Measurements from ENCODE around the gene NPFF. TPM values are rescaled to one million over a fixed set of nuclear protein-coding genes. Genes with fewer than 3 reads are reported as not detected.

The NPFF gene
- total RNA-seq, 2 donors from 2014 or later, result not detected

DNA sequence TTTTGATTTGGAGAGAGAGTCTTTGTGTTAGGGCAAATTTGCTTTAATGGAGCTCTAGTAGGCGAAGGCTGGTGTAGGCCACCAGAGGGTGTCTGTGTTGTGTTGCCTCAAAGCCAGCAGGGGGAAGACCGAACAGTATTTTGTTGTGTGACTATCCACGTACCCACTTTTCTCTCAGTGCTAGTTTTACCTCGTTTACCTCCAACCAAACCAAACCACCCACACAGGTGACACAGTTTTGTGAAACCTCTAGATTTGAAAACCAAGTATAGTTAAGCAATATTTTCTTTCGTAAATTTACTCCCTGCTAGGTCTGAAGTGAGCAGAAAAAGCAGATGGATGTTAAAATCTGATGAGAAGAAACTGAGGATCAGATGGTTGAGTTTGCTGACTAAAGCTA, 36.3 kb upstream of the NPFF start:
- Histone ChIP-seq H3K27ac (peak overlapping the region in 3 of 4 donors; percentile 25 to 55 (median 43)), H3K9me3 (no peaks in the 10 kb centered on the region), H3K4me3 (no peak overlapping the region), H3K4me1 (peaks cover 18% of the 10 kb centered on the region), H3K36me3 (replicated peaks in 1 of 2; ENCODE audit: insufficient read depth in 1 of 2, low read depth in 2 of 2) (peaks cover 0 to 15% of the 10 kb centered on the region in 2 donors), H3K27me3 (no peaks in the 10 kb centered on the region)
- TF ChIP-seq POLR2A (IDR thresholded peaks at IDR 0.05), result no peak
- TF ChIP-seq, protein P1, sequence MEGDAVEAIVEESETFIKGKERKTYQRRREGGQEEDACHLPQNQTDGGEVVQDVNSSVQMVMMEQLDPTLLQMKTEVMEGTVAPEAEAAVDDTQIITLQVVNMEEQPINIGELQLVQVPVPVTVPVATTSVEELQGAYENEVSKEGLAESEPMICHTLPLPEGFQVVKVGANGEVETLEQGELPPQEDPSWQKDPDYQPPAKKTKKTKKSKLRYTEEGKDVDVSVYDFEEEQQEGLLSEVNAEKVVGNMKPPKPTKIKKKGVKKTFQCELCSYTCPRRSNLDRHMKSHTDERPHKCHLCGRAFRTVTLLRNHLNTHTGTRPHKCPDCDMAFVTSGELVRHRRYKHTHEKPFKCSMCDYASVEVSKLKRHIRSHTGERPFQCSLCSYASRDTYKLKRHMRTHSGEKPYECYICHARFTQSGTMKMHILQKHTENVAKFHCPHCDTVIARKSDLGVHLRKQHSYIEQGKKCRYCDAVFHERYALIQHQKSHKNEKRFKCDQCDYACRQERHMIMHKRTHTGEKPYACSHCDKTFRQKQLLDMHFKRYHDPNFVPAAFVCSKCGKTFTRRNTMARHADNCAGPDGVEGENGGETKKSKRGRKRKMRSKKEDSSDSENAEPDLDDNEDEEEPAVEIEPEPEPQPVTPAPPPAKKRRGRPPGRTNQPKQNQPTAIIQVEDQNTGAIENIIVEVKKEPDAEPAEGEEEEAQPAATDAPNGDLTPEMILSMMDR (IDR thresholded peaks at IDR 0.05), result peak; percentile 37 to 97 (median 76)
- ATAC-seq (peak; percentile 76), DNase-seq (peak; percentile 45 to 70 (median 58))
- intact Hi-C loops (cut with DNase I), result loop anchor here (10.0 kb wide), 1 partner anchor 131 kb away; the partner anchor contains the start of gene ATP5MC2
- WGBS, 2 donors, result 23 to 39% methylated on average over 5 of the region's 5 CpGs

DNA sequence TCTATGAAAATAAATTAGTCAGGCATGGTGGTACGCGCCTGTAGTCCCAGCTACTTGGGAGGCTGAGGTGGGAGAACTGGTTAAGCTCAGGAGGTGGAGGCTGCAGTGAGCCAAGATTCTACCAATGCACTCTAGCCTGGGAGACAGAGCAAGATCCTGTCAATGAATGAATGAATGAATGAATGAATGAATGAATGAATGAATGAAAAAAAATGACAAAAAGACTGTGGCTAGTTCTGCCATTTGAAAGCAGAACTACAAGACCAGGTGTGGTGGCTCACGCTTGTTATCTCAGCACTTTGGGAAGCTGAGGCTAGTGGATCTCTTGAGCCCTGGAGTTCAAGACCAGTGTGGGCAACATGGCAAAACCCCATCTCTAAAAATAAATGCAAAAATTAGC, 32.2 kb upstream of the NPFF start:
- Histone ChIP-seq H3K27ac (peak overlapping the region; percentile 33 to 81 (median 76)), H3K4me1 (peaks cover 34% of the 10 kb centered on the region), H3K9me3 (no peaks in the 10 kb centered on the region), H3K4me3 (no peak overlapping the region), H3K27me3 (no peaks in the 10 kb centered on the region), H3K36me3 (replicated peaks in 1 of 2; ENCODE audit: insufficient read depth in 1 of 2, low read depth in 2 of 2) (peaks cover 0 to 21% of the 10 kb centered on the region in 2 donors)
- ATAC-seq, result no peak
- WGBS, 2 donors, result 92 to 100% methylated on average over 3 of the region's 3 CpGs
- DNase-seq, result no peak
- TF ChIP-seq POLR2A (IDR thresholded peaks at IDR 0.05), result no peak
- TF ChIP-seq, protein P1 (IDR thresholded peaks at IDR 0.05), result no peak
- intact Hi-C loops (cut with DNase I), result no loop called here

DNA sequence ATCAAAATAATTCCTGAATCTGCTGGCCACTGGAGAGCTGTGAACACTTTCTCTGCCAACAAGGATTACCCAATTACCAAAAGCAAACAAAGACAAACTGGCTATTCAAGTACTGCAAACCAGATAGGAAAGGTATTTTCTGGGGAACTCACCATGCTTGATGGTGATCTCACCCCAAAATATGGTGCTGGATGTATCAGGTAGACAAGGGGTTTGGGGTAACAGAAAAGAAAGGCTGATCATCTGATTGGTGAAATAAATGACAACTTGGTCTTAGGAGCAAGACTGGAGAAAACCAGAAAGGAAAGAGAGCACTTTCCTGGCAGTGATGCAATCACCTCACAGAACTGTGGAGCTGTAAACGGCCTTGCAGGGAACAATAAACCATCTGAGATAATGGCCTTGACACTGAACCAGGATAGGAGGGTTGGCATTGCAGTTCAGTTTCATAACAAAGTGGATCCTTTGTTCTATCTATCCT, 31.0 kb upstream of the NPFF start:
- Histone ChIP-seq H3K27ac (peak overlapping the region; percentile 33 to 81 (median 76)), H3K9me3 (no peaks in the 10 kb centered on the region), H3K27me3 (no peaks in the 10 kb centered on the region), H3K36me3 (replicated peaks in 1 of 2; ENCODE audit: insufficient read depth in 1 of 2, low read depth in 2 of 2) (peaks cover 8 to 31% of the 10 kb centered on the region in 2 donors), H3K4me1 (peaks cover 30% of the 10 kb centered on the region), H3K4me3 (no peak overlapping the region)
- peak in 1 of 3 donors; percentile 7 for TF ChIP-seq POLR2A (IDR thresholded peaks at IDR 0.05)
- TF ChIP-seq, protein P1 (IDR thresholded peaks at IDR 0.05), result peak in 1 of 7 experiments; percentile 7
- peak; percentile 94 for ATAC-seq
- 0 to 4% methylated on average over 1 of the region's 1 CpG for WGBS, 2 donors
- intact Hi-C loops (cut with DNase I), result no loop called here
- peak; percentile 28 to 61 (median 33) for DNase-seq

DNA sequence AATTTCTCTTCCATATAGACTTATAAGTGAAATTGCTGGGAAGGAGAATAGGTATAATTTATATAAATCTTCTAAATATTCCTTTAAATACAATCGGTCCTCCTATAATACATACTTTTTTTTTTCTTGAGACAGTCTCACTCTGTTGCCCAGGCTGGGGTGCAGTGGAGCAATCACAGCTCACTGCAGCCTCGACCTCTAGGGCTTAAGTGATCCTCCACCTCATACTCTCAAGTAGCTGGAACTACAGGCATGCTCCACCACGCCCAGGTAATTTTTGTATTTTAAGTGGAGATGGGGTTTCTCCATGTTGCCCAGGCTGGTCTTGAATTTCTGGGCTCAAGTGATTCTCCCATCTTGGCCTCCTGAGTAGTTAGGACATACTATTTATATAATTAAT, 29.7 kb upstream of the NPFF start:
- Histone ChIP-seq H3K9me3 (no peaks in the 10 kb centered on the region), H3K27me3 (no peaks in the 10 kb centered on the region), H3K36me3 (replicated peaks in 1 of 2; ENCODE audit: insufficient read depth in 1 of 2, low read depth in 2 of 2) (peaks cover 11 to 32% of the 10 kb centered on the region in 2 donors), H3K27ac (peak overlapping the region in 1 of 4 donors; percentile 81), H3K4me1 (peaks cover 42% of the 10 kb centered on the region), H3K4me3 (no peak overlapping the region)
- no peak for ATAC-seq
- intact Hi-C loops (cut with DNase I), result no loop called here
- TF ChIP-seq, protein P1 (IDR thresholded peaks at IDR 0.05), result no peak
- no peak for TF ChIP-seq POLR2A (IDR thresholded peaks at IDR 0.05)
- no peak for DNase-seq
- WGBS, 2 donors, result 91 to 92% methylated on average over 3 of the region's 3 CpGs

DNA sequence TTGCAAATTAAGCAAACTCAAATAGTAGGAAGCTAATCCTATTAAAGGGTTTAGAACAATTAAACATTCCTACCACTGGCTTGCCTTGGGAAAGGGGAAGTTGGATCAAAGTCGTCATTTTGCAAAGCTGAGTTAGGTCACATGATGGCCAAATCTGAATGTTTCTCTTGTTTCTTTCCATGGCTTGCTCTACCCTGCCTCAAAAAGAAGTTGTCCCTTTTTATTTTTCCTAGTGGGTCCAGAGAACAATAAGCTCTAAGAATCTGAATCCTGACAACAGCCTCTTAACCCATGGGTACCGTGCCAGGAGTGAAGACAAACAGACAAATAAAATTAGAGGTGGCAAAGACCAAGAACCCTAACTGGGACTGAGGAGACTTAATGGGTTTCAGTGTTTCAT, 26.2 kb upstream of the NPFF start:
- intact Hi-C loops (cut with DNase I), result no loop called here
- Histone ChIP-seq H3K27me3 (no peaks in the 10 kb centered on the region), H3K36me3 (replicated peaks in 1 of 2; ENCODE audit: insufficient read depth in 1 of 2, low read depth in 2 of 2) (peaks cover 11 to 44% of the 10 kb centered on the region in 2 donors), H3K4me1 (peaks cover 27% of the 10 kb centered on the region), H3K4me3 (no peak overlapping the region), H3K27ac (peak overlapping the region in 1 of 4 donors; percentile 9), H3K9me3 (no peaks in the 10 kb centered on the region)
- WGBS, 2 donors, result 53 to 77% methylated on average over 2 of the region's 2 CpGs
- no peak for TF ChIP-seq POLR2A (IDR thresholded peaks at IDR 0.05)
- TF ChIP-seq, protein P1 (IDR thresholded peaks at IDR 0.05), result no peak
- ATAC-seq (no peak), DNase-seq (no peak)

Measured in body of pancreas (tissue), 4 donors.